Measurements from ENCODE around the gene OTUB1.

GRCh38 chr11:64043545-64043944 lies 57.3 kb downstream of the OTUB1 start:
- TF ChIP-seq, protein P1, sequence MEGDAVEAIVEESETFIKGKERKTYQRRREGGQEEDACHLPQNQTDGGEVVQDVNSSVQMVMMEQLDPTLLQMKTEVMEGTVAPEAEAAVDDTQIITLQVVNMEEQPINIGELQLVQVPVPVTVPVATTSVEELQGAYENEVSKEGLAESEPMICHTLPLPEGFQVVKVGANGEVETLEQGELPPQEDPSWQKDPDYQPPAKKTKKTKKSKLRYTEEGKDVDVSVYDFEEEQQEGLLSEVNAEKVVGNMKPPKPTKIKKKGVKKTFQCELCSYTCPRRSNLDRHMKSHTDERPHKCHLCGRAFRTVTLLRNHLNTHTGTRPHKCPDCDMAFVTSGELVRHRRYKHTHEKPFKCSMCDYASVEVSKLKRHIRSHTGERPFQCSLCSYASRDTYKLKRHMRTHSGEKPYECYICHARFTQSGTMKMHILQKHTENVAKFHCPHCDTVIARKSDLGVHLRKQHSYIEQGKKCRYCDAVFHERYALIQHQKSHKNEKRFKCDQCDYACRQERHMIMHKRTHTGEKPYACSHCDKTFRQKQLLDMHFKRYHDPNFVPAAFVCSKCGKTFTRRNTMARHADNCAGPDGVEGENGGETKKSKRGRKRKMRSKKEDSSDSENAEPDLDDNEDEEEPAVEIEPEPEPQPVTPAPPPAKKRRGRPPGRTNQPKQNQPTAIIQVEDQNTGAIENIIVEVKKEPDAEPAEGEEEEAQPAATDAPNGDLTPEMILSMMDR (IDR thresholded peaks at IDR 0.05; ENCODE audit: insufficient read depth, low read length, poor library complexity, severe bottlenecking): no peak
- TF ChIP-seq EZH2phosphoT487 (conservative IDR thresholded peaks at IDR 0.05; ENCODE audit: low read length): no peak

All from SU-DHL-6 (cell line).